Activated naive CD4-positive, alpha-beta T cell treated with anti-CD3 and anti-CD28 coated beads, Interleukin-2, amount 10 ng/mL, durations not matched to agents 7 days and 5 days (primary cell): ENCODE data around the gene ABLIM2.

ENCODE experiments used
- CTCF ChIA-PET: fragments of 350-600 bp; sonication (Branson Sonifier 250); formaldehyde crosslinking; loops from one replicate; lab custom pipeline; 2021; ENCODE audit warnings: antibody characterized with exemption; lab: Charles Lee
- DNase-seq: peaks from one replicate; pipeline ENCODE4 v3.0.0-alpha.2; 2020
- H3K27ac Mint-ChIP-seq: one replicate; pipeline ENCODE4 v1.8.0; 2021; ENCODE audit warnings: mild to moderate bottlenecking, moderate library complexity, mixed read lengths
- H3K27me3 Mint-ChIP-seq: one replicate; pipeline ENCODE4 v1.8.0; 2021; ENCODE audit warnings: mild to moderate bottlenecking, mixed read lengths
- H3K36me3 Mint-ChIP-seq: one replicate; pipeline ENCODE4 v1.8.0; 2021; ENCODE audit warnings: mixed read lengths
- H3K4me1 Mint-ChIP-seq: one replicate; pipeline ENCODE4 v1.8.0; 2021; ENCODE audit warnings: mixed read lengths
- H3K4me3 Mint-ChIP-seq: one replicate; pipeline ENCODE4 v1.8.0; 2021; ENCODE audit warnings: mild to moderate bottlenecking, moderate library complexity, mixed read lengths
- H3K9me3 Mint-ChIP-seq: one replicate; pipeline ENCODE4 v1.8.0; 2021; ENCODE audit warnings: mixed read lengths

Gene ABLIM2

GRCh38 chr4:8103421-8104390 is 54.9 kb downstream of the ABLIM2 start:
- CTCF ChIA-PET = no interaction called here
- Mint-ChIP-seq H3K36me3 (no peaks in the 10 kb centered on the region), H3K27me3 (peaks cover 4% of the 10 kb centered on the region), H3K4me3 (no peak overlapping the region), H3K27ac (no peak overlapping the region), H3K9me3 (no peaks in the 10 kb centered on the region), H3K4me1 (no peaks in the 10 kb centered on the region)
- no peak for DNase-seq

- H3K36me3 Mint-ChIP-seq = no peaks in the 10 kb centered on the region
- no peak overlapping the region for H3K27ac Mint-ChIP-seq
- H3K4me3 Mint-ChIP-seq = no peak overlapping the region
- H3K9me3 Mint-ChIP-seq = no peaks in the 10 kb centered on the region
- H3K4me1 Mint-ChIP-seq = no peaks in the 10 kb centered on the region
- peaks cover 4% of the 10 kb centered on the region for H3K27me3 Mint-ChIP-seq
- DNase-seq = no peak
- CTCF ChIA-PET = interaction anchor here (0.6 kb wide), 1 partner anchor 17 kb away, joined by 3 read pairs; no protein-coding TSS in a partner anchor
These were observed 55.8 kb downstream of the ABLIM2 start for GRCh38 chr4:8102831-8103230.

DNA sequence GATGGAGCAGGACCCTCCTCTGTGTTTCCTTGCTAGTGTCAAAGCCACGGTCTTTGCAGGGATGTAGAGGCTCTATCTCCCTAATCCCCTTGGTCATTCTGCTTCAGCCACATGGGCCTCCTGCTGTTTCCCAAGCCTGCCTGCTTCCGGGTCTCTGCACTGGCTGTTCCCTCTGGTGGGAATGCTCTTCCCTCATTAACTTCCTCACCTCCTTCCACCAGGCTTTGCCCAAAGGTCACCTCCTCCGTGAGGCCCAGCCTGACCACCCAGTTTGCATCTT is 56.6 kb downstream of the ABLIM2 start:
- DNase-seq = no peak
- Mint-ChIP-seq H3K4me1 (no peaks in the 10 kb centered on the region), H3K4me3 (no peak overlapping the region), H3K27ac (no peak overlapping the region), H3K9me3 (no peaks in the 10 kb centered on the region), H3K27me3 (peaks cover 4% of the 10 kb centered on the region), H3K36me3 (no peaks in the 10 kb centered on the region)
- CTCF ChIA-PET = interaction anchor here (0.6 kb wide), 1 partner anchor 16 kb away, joined by 3 read pairs; no protein-coding TSS in a partner anchor

DNA sequence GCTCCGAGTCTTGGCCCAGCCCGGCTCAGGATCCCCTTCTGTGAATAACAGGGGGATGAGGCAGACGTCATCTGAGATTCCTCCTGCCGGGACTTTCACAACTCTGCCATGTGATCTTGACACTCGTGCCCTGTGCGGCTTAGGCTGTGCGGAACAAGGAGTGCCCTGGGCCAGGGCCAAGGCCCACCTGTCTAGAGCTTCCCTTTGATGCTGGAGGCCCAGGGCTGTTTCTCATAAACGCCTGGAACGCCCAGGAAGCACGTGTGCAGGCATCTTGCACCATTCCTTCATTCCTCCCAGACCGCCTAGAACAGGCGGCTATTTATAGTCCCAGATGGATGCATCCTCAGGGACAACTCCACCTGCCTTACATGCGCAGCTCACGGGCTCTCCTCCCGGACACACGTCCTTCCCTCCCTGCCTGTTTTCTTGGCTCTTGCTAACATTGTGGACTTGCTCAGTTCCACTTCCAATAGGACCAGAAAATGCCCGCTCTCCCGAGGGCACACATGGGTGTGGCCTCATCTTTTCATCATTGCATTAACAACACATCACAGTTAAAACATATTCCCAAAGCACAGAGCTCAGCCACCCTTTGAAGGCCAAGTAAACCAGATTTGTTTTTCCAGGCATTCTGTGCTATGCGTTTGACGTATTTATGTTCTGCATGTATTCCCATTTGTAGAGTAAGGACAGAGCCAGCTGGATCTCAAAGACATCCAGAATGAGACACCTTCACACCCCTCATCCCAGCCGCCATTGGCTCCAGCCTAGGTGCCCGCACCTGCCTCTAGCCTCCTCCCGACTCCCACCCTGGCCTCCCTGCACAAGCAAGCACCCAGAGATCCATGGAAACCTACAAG is 57.2 kb downstream of the ABLIM2 start:
- Mint-ChIP-seq H3K27ac (no peak overlapping the region), H3K4me3 (no peak overlapping the region), H3K27me3 (peaks cover 5% of the 10 kb centered on the region), H3K4me1 (no peaks in the 10 kb centered on the region), H3K36me3 (no peaks in the 10 kb centered on the region), H3K9me3 (no peaks in the 10 kb centered on the region)
- CTCF ChIA-PET = no interaction called here
- DNase-seq = no peak

- Mint-ChIP-seq H3K27ac (no peak overlapping the region), H3K36me3 (no peaks in the 10 kb centered on the region), H3K9me3 (peaks cover 3% of the 10 kb centered on the region), H3K4me3 (no peak overlapping the region), H3K27me3 (peaks cover 7% of the 10 kb centered on the region), H3K4me1 (no peaks in the 10 kb centered on the region)
- no peak for DNase-seq
- CTCF ChIA-PET = no interaction called here
These were observed 58.6 kb downstream of the ABLIM2 start for GRCh38 chr4:8099981-8100464.

- H3K27me3 Mint-ChIP-seq = peaks cover 7% of the 10 kb centered on the region
- no peak overlapping the region for H3K4me3 Mint-ChIP-seq
- H3K9me3 Mint-ChIP-seq = peaks cover 11% of the 10 kb centered on the region
- DNase-seq = no peak
- H3K27ac Mint-ChIP-seq = no peak overlapping the region
- H3K4me1 Mint-ChIP-seq = no peaks in the 10 kb centered on the region
- H3K36me3 Mint-ChIP-seq = no peaks in the 10 kb centered on the region
- CTCF ChIA-PET = interaction anchor here (1.0 kb wide), 1 partner anchor 14 kb away, joined by 5 read pairs; no protein-coding TSS in a partner anchor
These were observed 60.1 kb downstream of the ABLIM2 start for GRCh38 chr4:8098506-8098905.

DNA sequence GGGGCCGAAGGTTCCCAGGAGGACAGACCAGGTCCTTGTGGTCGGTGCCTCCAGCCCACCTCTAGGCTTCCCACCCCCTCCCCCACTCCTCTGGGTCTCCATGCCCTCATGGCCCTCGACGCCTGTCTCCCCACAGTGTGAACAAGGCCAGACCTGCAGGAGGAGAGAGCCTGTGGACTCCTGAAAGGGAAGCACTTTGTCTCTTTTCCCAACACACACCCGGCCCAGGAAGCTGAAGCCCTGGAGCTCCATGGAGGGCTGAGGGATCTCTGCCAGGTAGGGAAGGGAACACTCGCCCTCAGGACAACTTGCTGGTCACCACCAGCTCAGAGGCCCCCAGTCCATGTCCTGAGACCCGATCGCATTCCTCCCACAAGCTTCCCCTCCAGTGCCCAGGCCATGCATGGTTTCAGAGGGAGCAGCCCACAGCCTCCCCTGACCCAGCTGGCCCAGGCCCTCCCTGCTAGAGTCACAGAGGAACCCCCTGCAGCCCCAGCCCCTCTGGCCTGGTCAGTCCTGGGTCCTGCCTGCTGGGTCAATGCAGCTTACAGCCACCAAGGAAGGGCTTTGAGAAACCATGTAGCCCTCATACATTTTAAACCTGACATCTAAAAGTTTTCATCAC is 60.8 kb downstream of the ABLIM2 start:
- CTCF ChIA-PET = interaction anchor here (1.0 kb wide), 1 partner anchor 14 kb away, joined by 5 read pairs; no protein-coding TSS in a partner anchor
- Mint-ChIP-seq H3K9me3 (peaks cover 14% of the 10 kb centered on the region), H3K4me1 (no peaks in the 10 kb centered on the region), H3K4me3 (no peak overlapping the region), H3K27me3 (peaks cover 7% of the 10 kb centered on the region), H3K27ac (no peak overlapping the region), H3K36me3 (no peaks in the 10 kb centered on the region)
- DNase-seq = no peak

DNA sequence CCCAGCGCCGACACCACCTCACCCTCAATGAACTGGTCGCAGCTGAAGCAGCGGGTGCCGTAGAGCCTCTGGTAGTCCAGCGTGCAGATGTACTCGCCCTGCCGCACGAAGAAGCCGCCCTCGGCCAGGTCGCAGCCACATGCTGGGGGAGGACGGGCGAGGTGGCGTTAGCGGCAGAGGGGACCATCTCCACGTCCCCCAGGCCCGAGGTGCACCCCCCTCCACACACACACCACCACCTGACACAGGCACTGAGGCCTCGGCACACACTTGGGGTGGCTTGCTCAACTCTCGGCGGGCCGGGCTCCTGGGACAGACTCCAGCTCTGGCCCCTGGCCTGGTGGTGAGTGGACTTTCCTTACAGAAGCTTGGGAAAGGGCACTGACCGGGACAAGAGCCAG is 61.5 kb downstream of the ABLIM2 start:
- Mint-ChIP-seq H3K9me3 (peaks cover 16% of the 10 kb centered on the region), H3K4me3 (no peak overlapping the region), H3K27me3 (peaks cover 7% of the 10 kb centered on the region), H3K36me3 (no peaks in the 10 kb centered on the region), H3K4me1 (no peaks in the 10 kb centered on the region), H3K27ac (no peak overlapping the region)
- CTCF ChIA-PET = no interaction called here
- DNase-seq = no peak

GRCh38 chr4:8096690-8097061 is 61.9 kb downstream of the ABLIM2 start:
- Mint-ChIP-seq H3K27me3 (peaks cover 7% of the 10 kb centered on the region), H3K4me3 (no peak overlapping the region), H3K9me3 (peaks cover 16% of the 10 kb centered on the region), H3K36me3 (no peaks in the 10 kb centered on the region), H3K27ac (no peak overlapping the region), H3K4me1 (no peaks in the 10 kb centered on the region)
- CTCF ChIA-PET = no interaction called here
- no peak for DNase-seq

- peaks cover 16% of the 10 kb centered on the region for H3K9me3 Mint-ChIP-seq
- CTCF ChIA-PET = no interaction called here
- no peak for DNase-seq
- H3K27me3 Mint-ChIP-seq = peaks cover 7% of the 10 kb centered on the region
- no peak overlapping the region for H3K27ac Mint-ChIP-seq
- H3K36me3 Mint-ChIP-seq = no peaks in the 10 kb centered on the region
- no peaks in the 10 kb centered on the region for H3K4me1 Mint-ChIP-seq
- no peak overlapping the region for H3K4me3 Mint-ChIP-seq
These were observed 62.5 kb downstream of the ABLIM2 start for GRCh38 chr4:8095956-8096689.

GRCh38 chr4:8093587-8094274 is 64.9 kb downstream of the ABLIM2 start:
- Mint-ChIP-seq H3K27ac (no peak overlapping the region), H3K4me3 (no peak overlapping the region), H3K9me3 (peaks cover 16% of the 10 kb centered on the region), H3K4me1 (no peaks in the 10 kb centered on the region), H3K36me3 (no peaks in the 10 kb centered on the region), H3K27me3 (peaks cover 7% of the 10 kb centered on the region)
- CTCF ChIA-PET = no interaction called here
- no peak for DNase-seq

DNA sequence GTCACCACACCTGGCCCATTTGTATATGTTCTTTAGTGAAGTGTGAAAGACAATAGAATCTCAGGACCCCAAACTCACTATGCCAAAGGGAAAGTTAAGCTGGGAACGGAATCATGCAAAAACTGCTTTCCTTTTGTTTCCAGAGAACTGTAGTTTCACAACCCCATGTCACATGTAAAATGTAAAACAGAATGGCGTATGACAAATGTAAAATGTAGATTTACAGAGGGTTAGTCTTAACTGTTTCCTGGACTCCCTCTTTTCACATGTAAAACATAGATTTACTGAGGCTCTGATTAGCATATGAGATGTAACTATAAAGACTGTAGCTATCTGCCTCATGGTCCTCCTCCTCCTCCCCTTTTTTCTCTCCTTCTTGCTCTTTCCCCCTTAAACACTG is 66.3 kb downstream of the ABLIM2 start:
- Mint-ChIP-seq H3K9me3 (peaks cover 16% of the 10 kb centered on the region), H3K4me1 (no peaks in the 10 kb centered on the region), H3K36me3 (no peaks in the 10 kb centered on the region), H3K27me3 (peaks cover 9% of the 10 kb centered on the region), H3K27ac (no peak overlapping the region), H3K4me3 (no peak overlapping the region)
- DNase-seq = no peak
- CTCF ChIA-PET = no interaction called here

DNA sequence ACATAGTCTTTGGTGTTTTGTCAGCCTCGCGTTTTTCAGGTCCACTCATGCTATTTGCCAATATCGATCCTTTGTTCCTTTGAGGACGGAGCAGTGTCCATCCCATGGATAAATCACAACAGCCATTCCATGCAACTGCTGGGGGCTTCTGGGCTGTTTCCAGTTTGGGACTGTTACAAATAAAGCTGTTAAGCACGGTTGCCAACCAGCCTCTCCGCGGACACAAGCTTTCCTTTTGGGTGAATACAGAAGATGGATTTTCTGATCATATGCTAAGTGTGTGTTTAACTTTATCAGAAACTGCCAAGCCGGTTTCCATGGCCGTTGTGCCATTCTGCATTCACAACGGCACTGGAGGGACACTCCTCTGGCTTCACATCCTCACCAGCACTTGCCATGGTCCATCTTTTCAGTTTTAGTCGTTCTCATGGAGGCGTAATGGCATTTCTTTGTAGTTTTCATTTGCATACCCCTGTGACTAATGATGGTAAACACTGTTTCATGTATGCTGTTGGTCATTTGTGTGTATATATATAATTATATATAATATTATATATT is 67.8 kb downstream of the ABLIM2 start:
- H3K9me3 Mint-ChIP-seq = peaks cover 14% of the 10 kb centered on the region
- DNase-seq = peak; percentile 24
- H3K27me3 Mint-ChIP-seq = peaks cover 7% of the 10 kb centered on the region
- H3K4me3 Mint-ChIP-seq = no peak overlapping the region
- no peak overlapping the region for H3K27ac Mint-ChIP-seq
- H3K4me1 Mint-ChIP-seq = no peaks in the 10 kb centered on the region
- no peaks in the 10 kb centered on the region for H3K36me3 Mint-ChIP-seq
- CTCF ChIA-PET = no interaction called here
